ENCODE results near the gene SRP9. TPM values are rescaled to one million over a fixed set of nuclear protein-coding genes. Genes with fewer than 3 reads are reported as not detected.

SRP9 gene
- polyA plus RNA-seq, 1 of the 3 experiments (the other 2 are of a cell fraction), result 156 TPM

- no peaks in the 10 kb centered on the region for H3K9me2 ChIP-seq
- DNase-seq, result no peak
- H3K79me2 ChIP-seq (ENCODE audit: insufficient read depth), result no peaks in the 10 kb centered on the region
- no peak overlapping the region for H3K4me2 ChIP-seq
- H4K20me1 ChIP-seq (ENCODE audit: insufficient read depth), result no peaks in the 10 kb centered on the region
- 98% methylated on average over 4 of the region's 6 CpGs for WGBS (ENCODE audit: low lambda C conversion rate)
- POLR2A ChIA-PET, result no interaction called here
- no peaks in the 10 kb centered on the region for H3K9me3 ChIP-seq
- peaks cover 0 to 8% of the 10 kb centered on the region in 2 experiments; a peak in 1 of 4 replicates for H3K4me1 ChIP-seq (ENCODE audit: control insufficient read depth in 1 of 2, insufficient read depth in 2 of 2, low read depth in 1 of 2, low read length in 1 of 2)
- no peak overlapping the region for H3K9ac ChIP-seq
- H2AFZ ChIP-seq (ENCODE audit: low read depth), result no peak overlapping the region
- CTCF ChIA-PET, result interaction anchor here (0.9 to 2.1 kb wide), 3 partner anchors 13 to 350 kb away, joined by 3 to 6 read pairs (median 4); no protein-coding TSS in a partner anchor
- H3K27me3 ChIP-seq (ENCODE audit: insufficient read depth), result no peaks in the 10 kb centered on the region
- peaks cover 5 to 11% of the 10 kb centered on the region in 2 experiments for H3K36me3 ChIP-seq (replicated peaks in 1 of 2; ENCODE audit: control insufficient read depth in 1 of 2, insufficient read depth in 2 of 2, low read length in 1 of 2)
- peaks cover 3% of the 10 kb centered on the region for H3F3A ChIP-seq (replicated peaks; ENCODE audit: insufficient read depth)
- H3K4me3 ChIP-seq (ENCODE audit: low read depth in 2 of 2, low read length in 1 of 2), result no peak overlapping the region
- H3K27ac ChIP-seq (ENCODE audit: low read depth in 2 of 2, low read length in 1 of 2), result no peak overlapping the region
- TF ChIP-seq CTCF (IDR thresholded peaks at IDR 0.05) (no peak), RXRA (IDR thresholded peaks at IDR 0.05; ENCODE audit: borderline replicate concordance, low read depth) (no peak), USF2 (IDR thresholded peaks at IDR 0.05; ENCODE audit: borderline replicate concordance, low read depth, low read length) (no peak), JUND (IDR thresholded peaks at IDR 0.05) (no peak), GATA2 (CRISPR knock-in tag; IDR thresholded peaks at IDR 0.05) (no peak), ELF1 (IDR thresholded peaks at IDR 0.05) (no peak), REST (IDR thresholded peaks at IDR 0.05; ENCODE audit: low read depth, low read length) (no peak), PBX3 (IDR thresholded peaks at IDR 0.05) (no peak), SIN3A (IDR thresholded peaks at IDR 0.05; ENCODE audit: borderline replicate concordance, low read depth, low read length) (no peak), FOXM1 (IDR thresholded peaks at IDR 0.05; ENCODE audit: low read depth) (no peak), RCOR1 (IDR thresholded peaks at IDR 0.05; ENCODE audit: low read length) (no peak)
These were observed 47.5 kb downstream of the SRP9 start for GRCh38 chr1:225825078-225825477.

All from SK-N-SH (cell line).